ENCODE data around the gene STX1A. TPM values are rescaled to one million over a fixed set of nuclear protein-coding genes. Genes with fewer than 3 reads are reported as not detected.
A peak's percentile ranks its signal among the peaks of the same experiment; 100 is the strongest.
"Not testable (repeated sequence)": the region's sequence is repeated elsewhere in the genome, so short reads cannot be mapped to it uniquely, and the experiment has no call there.

The STX1A gene
- total RNA-seq, 1 donor from 2014 or later, result 13.2 TPM

GRCh38 chr7:73721377-73721817, 1.9 kb upstream of the STX1A start:
- no peak for TF ChIP-seq CTCF (IDR thresholded peaks at IDR 0.05; ENCODE audit: unreplicated experiment)
- Mint-ChIP-seq H3K4me3 (ENCODE audit: unreplicated experiment) (no peak overlapping the region), H3K27ac (ENCODE audit: unreplicated experiment) (no peak overlapping the region), H3K9me3 (ENCODE audit: unreplicated experiment) (no peaks in the 10 kb centered on the region), H3K27me3 (ENCODE audit: unreplicated experiment) (peaks cover 12% of the 10 kb centered on the region), H3K36me3 (ENCODE audit: low read depth, unreplicated experiment) (no peaks in the 10 kb centered on the region), H3K4me1 (ENCODE audit: unreplicated experiment) (peaks cover 5% of the 10 kb centered on the region)
- DNase-seq (ENCODE audit: low spot score), result no peak

DNA sequence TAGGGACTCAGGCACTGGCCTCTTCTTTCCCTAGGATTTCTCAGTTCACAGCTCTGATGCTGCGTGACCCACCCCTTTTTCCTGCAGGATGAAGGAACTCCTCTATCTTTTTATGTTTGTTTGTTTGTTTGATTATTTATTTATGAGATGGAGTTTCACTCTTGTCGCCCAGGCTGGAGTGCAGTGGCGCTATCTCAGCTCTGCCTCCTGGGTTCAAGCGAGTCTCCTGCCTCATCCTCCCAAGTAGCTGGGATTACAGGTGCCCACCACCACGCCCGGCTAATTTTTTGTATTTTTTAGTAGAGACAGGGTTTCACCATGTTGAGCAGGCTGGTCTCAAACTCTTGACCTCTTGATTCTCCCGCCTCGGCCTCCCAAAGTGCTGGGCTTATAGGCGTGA, 974 bp upstream of the STX1A start:
- H3K27ac Mint-ChIP-seq (ENCODE audit: unreplicated experiment), result peak overlapping the region; percentile 5
- not testable (repeated sequence) for H3K9me3 Mint-ChIP-seq (ENCODE audit: unreplicated experiment)

GRCh38 chr7:73719806-73720169, 319 bp upstream of the STX1A start:
- Mint-ChIP-seq H3K4me1 (ENCODE audit: unreplicated experiment) (peaks cover 5% of the 10 kb centered on the region), H3K4me3 (ENCODE audit: unreplicated experiment) (peak overlapping the region; percentile 88), H3K36me3 (ENCODE audit: low read depth, unreplicated experiment) (no peaks in the 10 kb centered on the region), H3K27ac (ENCODE audit: unreplicated experiment) (no peak overlapping the region), H3K9me3 (ENCODE audit: unreplicated experiment) (no peaks in the 10 kb centered on the region), H3K27me3 (ENCODE audit: unreplicated experiment) (peaks cover 12% of the 10 kb centered on the region)
- no peak for TF ChIP-seq CTCF (IDR thresholded peaks at IDR 0.05; ENCODE audit: unreplicated experiment)
- DNase-seq (ENCODE audit: low spot score), result no peak

More for the DNA sequence above, 974 bp upstream of the STX1A start:
- not testable (repeated sequence) for H3K4me1 Mint-ChIP-seq (ENCODE audit: unreplicated experiment); H3K36me3 Mint-ChIP-seq (ENCODE audit: low read depth, unreplicated experiment); DNase-seq (ENCODE audit: low spot score)
- peaks cover 12% of the 10 kb centered on the region for H3K27me3 Mint-ChIP-seq (ENCODE audit: unreplicated experiment)
- H3K4me3 Mint-ChIP-seq (ENCODE audit: unreplicated experiment), result peak overlapping the region; percentile 88

DNA sequence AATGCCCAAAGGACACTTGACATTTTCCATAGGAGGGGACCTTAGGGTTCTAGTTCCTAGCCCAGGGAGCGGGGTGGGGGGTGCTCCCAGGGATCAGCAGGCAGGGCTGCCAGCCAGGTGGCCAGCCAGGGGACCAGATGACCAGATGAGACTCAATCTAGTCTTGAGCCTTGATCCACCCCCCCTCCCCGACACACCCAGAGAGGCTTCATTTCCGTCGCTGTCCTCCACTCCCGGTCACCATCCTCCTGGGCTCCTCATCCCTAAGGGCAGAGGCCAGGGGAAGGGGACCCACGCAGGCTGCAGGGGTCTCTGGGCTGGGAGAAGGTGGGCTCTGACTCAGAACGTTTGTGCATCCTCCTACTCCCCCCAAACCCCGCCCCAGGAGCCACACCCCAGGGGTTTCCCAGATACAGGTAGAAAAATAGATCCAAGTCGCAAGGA, 1.0 kb downstream of the STX1A start:
- no peaks in the 10 kb centered on the region for H3K36me3 Mint-ChIP-seq (ENCODE audit: low read depth, unreplicated experiment)
- TF ChIP-seq CTCF (IDR thresholded peaks at IDR 0.05; ENCODE audit: unreplicated experiment), result no peak
- peaks cover 5% of the 10 kb centered on the region for H3K4me1 Mint-ChIP-seq (ENCODE audit: unreplicated experiment)
- peak overlapping the region; percentile 21 for H3K4me3 Mint-ChIP-seq (ENCODE audit: unreplicated experiment)
- no peak for DNase-seq (ENCODE audit: low spot score)
- H3K27ac Mint-ChIP-seq (ENCODE audit: unreplicated experiment), result no peak overlapping the region
- H3K27me3 Mint-ChIP-seq (ENCODE audit: unreplicated experiment), result peaks cover 10% of the 10 kb centered on the region
- no peaks in the 10 kb centered on the region for H3K9me3 Mint-ChIP-seq (ENCODE audit: unreplicated experiment)

- Mint-ChIP-seq H3K4me1 (ENCODE audit: unreplicated experiment) (peaks cover 5% of the 10 kb centered on the region), H3K27ac (ENCODE audit: unreplicated experiment) (no peak overlapping the region), H3K27me3 (ENCODE audit: unreplicated experiment) (peaks cover 10% of the 10 kb centered on the region), H3K36me3 (ENCODE audit: low read depth, unreplicated experiment) (no peaks in the 10 kb centered on the region), H3K9me3 (ENCODE audit: unreplicated experiment) (no peaks in the 10 kb centered on the region), H3K4me3 (ENCODE audit: unreplicated experiment) (no peak overlapping the region)
- no peak for DNase-seq (ENCODE audit: low spot score)
- no peak for TF ChIP-seq CTCF (IDR thresholded peaks at IDR 0.05; ENCODE audit: unreplicated experiment)
Observed at GRCh38 chr7:73717991-73718405, 1.5 kb downstream of the STX1A start.

All from endothelial cell (in vitro differentiated cells).